GM12878 (cell line): Measurements from ENCODE around the gene ANKRD53. TPM values are rescaled to one million over a fixed set of nuclear protein-coding genes. Genes with fewer than 3 reads are reported as not detected.

Source experiments
- ATAC-seq: fragments of 200-7000 bp; cut with Tn5 transposase; 3 replicates; pipeline ENCODE4 v1.9.1; 2020; ENCODE audit warnings: mild to moderate bottlenecking, moderate library complexity
- BruUV-seq: library from RNA; stranded (reverse); fragments of 400-500 nt; replicated peaks from 2 replicates; lab custom pipeline; 2021; lab: Mats Ljungman, UMichigan
- CTCF ChIA-PET: fragments of 300-600 bp; sonication (Branson Sonifier 250); formaldehyde crosslinking; extraction: SDS; loops from one replicate; lab custom pipeline; 2021; ENCODE audit warnings: inconsistent platforms; lab: Yijun Ruan, JAX
- POLR2A ChIA-PET: fragments of 350-600 bp; formaldehyde crosslinking; extraction: SDS; loops from one replicate; lab custom pipeline; 2021; ENCODE audit warnings: inconsistent platforms; lab: Charles Lee
- RAD21 ChIA-PET: fragments of 300-600 bp; sonication (Branson Sonifier 250); formaldehyde crosslinking; loops from one replicate; lab custom pipeline; 2023; ENCODE audit warnings: antibody characterized with exemption; ENCODE audit not compliant: unreplicated experiment; lab: Charles Lee
- SMC1A ChIA-PET: fragments of 300-600 bp; sonication (Branson Sonifier 250); formaldehyde crosslinking; loops from one replicate; lab custom pipeline; 2023; ENCODE audit not compliant: unreplicated experiment, uncharacterized antibody; lab: Charles Lee
- DNase-seq: peaks from one replicate; pipeline ENCODE4 v3.0.0-alpha.2; 2011; ENCODE audit warnings: low read depth, low spot score
- FAIRE-seq: peaks from 3 replicates; lab custom pipeline; 2011; peaks lifted over from hg19 to GRCh38; lab: Jason Lieb, UNC
- H2AFZ ChIP-seq: 2 replicates; pipeline ENCODE4 v1.6.0; 2011; ENCODE audit warnings: low read depth, low read length, control low read depth; ENCODE audit not compliant: control insufficient read depth
- H3K27ac ChIP-seq: 2 replicates; pipeline ENCODE4 v1.5.1; 2011; ENCODE audit warnings: control low read depth; ENCODE audit not compliant: control insufficient read depth, insufficient read depth
- H3K27me3 ChIP-seq, 2 experiments: replicated peaks in 1 of 2; 2 replicates each; pipeline versions ENCODE4 v1.6.0 to v1.6.1; 2011; ENCODE audit warnings: low read length in 1 of 2; ENCODE audit not compliant: control insufficient read depth in 2 of 2, insufficient read depth in 2 of 2
- H3K36me3 ChIP-seq, 2 experiments: 2 replicates each; pipeline ENCODE4 v1.5.1; 2011; ENCODE audit warnings: low read length in 1 of 2; ENCODE audit not compliant: control insufficient read depth in 2 of 2, insufficient read depth in 2 of 2
- H3K4me1 ChIP-seq: 2 replicates; pipeline ENCODE4 v1.6.1; 2011; ENCODE audit warnings: mild to moderate bottlenecking, low read length, moderate library complexity, mixed read lengths; ENCODE audit not compliant: control insufficient read depth, insufficient read depth
- H3K4me2 ChIP-seq: 2 replicates; pipeline ENCODE4 v1.6.0; 2011; ENCODE audit warnings: control low read depth; ENCODE audit not compliant: control insufficient read depth, insufficient read depth
- H3K4me3 ChIP-seq: fragments of 200-600 bp; sonication (generic); 2 replicates; pipeline ENCODE4 v1.5.1; 2016
- H3K79me2 ChIP-seq: 2 replicates; pipeline ENCODE4 v1.6.0; 2011; ENCODE audit warnings: low read length; ENCODE audit not compliant: control insufficient read depth, insufficient read depth
- H3K9ac ChIP-seq: 2 replicates; pipeline ENCODE4 v1.8.0; 2011; ENCODE audit warnings: low read length, control low read depth, mixed read lengths; ENCODE audit not compliant: control insufficient read depth, insufficient read depth
- H3K9me3 ChIP-seq: replicated peaks from 3 replicates; pipeline ENCODE4 v1.5.1; 2011; ENCODE audit warnings: mild to moderate bottlenecking, low read length; ENCODE audit not compliant: control insufficient read depth, insufficient read depth
- H4K20me1 ChIP-seq: 2 replicates; pipeline ENCODE4 v1.6.0; 2011; ENCODE audit not compliant: control insufficient read depth, insufficient read depth
- FOXM1 ChIP-seq: IDR thresholded peaks from 2 replicates; pipeline ENCODE4 v1.6.1; 2012; ENCODE audit warnings: low read depth, mild to moderate bottlenecking, inconsistent platforms, low read length, moderate library complexity
- JUND ChIP-seq: IDR thresholded peaks from 2 replicates; pipeline ENCODE4 v1.6.1; 2012; ENCODE audit warnings: low read depth, mild to moderate bottlenecking, low read length, improper control_type of control experiment, moderate library complexity
- PML ChIP-seq: IDR thresholded peaks from 2 replicates; pipeline ENCODE4 v1.6.1; 2012; ENCODE audit warnings: low read length, inconsistent platforms
- SMC3 ChIP-seq: IDR thresholded peaks from 2 replicates; pipeline ENCODE4 v1.6.1; 2011; ENCODE audit warnings: low read length, improper control_type of control experiment, borderline replicate concordance
- SPI1 ChIP-seq: IDR thresholded peaks from 2 replicates; pipeline ENCODE4 v1.6.1; 2011; ENCODE audit warnings: low read depth, mild to moderate bottlenecking, low read length, moderate library complexity, borderline replicate concordance; ENCODE audit not compliant: insufficient read depth
- STAT1 ChIP-seq: fragments of 450-650 bp; conservative IDR thresholded peaks from 2 replicates; pipeline ENCODE4 v1.6.1; 2014; ENCODE audit warnings: antibody characterized with exemption, mild to moderate bottlenecking
- SUZ12 ChIP-seq: fragments of 200-600 bp; sonication (generic); IDR thresholded peaks from one replicate; pipeline ENCODE4 v1.6.1; 2018; ENCODE audit warnings: antibody characterized with exemption, mild to moderate bottlenecking; ENCODE audit not compliant: unreplicated experiment
- WGBS: methylation state at CpG from one replicate; pipeline ENCODE4 v1.1.6; 2016; ENCODE audit warnings: low lambda C conversion rate; ENCODE audit not compliant: insufficient replicate concordance, insufficient coverage; ENCODE audit errors: missing lambda C conversion rate; 5-methylcytosine and 5-hydroxymethylcytosine counted together
- in situ Hi-C: fragments of 300-500 bp; cut with MboI; formaldehyde crosslinking; loops from 9 replicates; pipeline ENCODE4 v1.14.3; 2018; ENCODE audit warnings: mixed read lengths
- intact Hi-C: fragments of 100-400 bp; cut with micrococcal nuclease; formaldehyde crosslinking; loops from one replicate; pipeline ENCODE4 v1.14.2; 2022; ENCODE audit not compliant: unreplicated experiment
- polyA plus RNA-seq, 11 experiments: library from polyadenylated mRNA; depleted of rRNA in 4 of 11; unstranded in 6 of 11; stranded (reverse) in 5 of 11; fragments of >200 nt; fragmentation: Nextera tagmentation in 4 of 11; fragmentation: Illumina TruSeq in 1 of 11; extraction: Ambion mirVana in 4 of 11; extraction: Trizol in 1 of 11; gene quantifications; 1 replicate in 1 of 11; 2 replicates in 10 of 11; pipeline versions ENCODE4 v1.2.1 to v1.2.3, GENCODE V29; 2011 to 2016; ENCODE audit warnings: inconsistent platforms in 2 of 11, missing spikeins in 2 of 11, low read depth in 1 of 11
- total RNA-seq, 4 experiments: library from RNA; depleted of rRNA in 3 of 4; stranded (reverse); fragments of >200 nt in 3 of 4; fragmentation: Illumina TruSeq in 1 of 4; extraction: Trizol in 1 of 4; gene quantifications; 2 replicates each; pipeline versions ENCODE4 v1.2.1 to v1.2.3, GENCODE V29; 2013 to 2021
- TF ChIP-seq, protein P1 (sequence below): fragments of 150-350 bp; IDR thresholded peaks from 2 replicates; pipeline ENCODE4 v1.6.1; 2016; ENCODE audit warnings: low read depth, low read length
- TF ChIP-seq, protein P2 (sequence below): IDR thresholded peaks from 2 replicates; pipeline ENCODE4 v1.6.1; 2011; ENCODE audit warnings: mild to moderate bottlenecking, low read depth, low read length, moderate library complexity; ENCODE audit not compliant: insufficient replicate concordance

ANKRD53 gene
- total and polyA plus RNA-seq, 10 of the 15 experiments (the other 5 are each of a cell fraction or from before 2014, with no cell fraction given), result 0.04 TPM; not detected in 8

DNA sequence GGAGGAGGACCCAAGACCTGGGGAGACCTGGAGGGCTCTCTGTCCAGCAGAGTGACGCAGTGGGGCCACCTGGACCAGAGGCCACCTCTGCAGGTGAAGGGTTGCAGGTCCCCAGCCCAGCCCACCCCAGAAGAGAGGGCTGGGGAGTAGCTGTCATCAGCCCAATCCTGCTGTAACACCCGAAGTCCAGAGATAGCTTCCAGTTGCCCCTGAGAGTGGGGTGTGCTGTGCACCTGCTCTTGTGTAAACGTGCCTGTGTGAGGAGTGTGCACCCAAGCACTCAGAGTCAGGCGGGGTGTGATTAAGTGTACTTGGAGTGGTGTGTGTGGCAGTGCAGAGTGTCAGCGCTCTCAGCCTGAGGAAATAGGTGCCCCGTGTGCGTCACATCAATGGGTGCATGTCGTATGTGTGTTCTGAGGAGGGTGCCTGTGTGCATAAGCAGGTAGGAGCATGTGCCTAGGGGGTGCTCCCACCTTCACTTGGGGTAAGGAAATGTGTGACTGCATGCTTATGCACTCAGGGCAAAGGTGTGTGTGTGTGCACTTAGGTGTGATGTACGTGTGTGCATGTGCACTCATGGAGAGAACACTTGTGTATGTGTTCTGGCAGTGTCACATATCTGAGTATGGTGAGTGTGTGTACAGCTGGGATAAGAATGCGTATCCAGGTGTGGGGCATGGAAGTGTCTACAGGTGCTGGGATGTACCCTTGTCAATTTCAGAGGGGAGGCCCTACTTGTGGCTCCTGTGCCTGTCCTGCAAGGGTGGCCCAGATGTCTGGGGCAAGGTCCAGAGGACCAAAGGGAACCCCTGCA, 42.1 kb upstream of the ANKRD53 start:
- no peak for FAIRE-seq

More for the DNA sequence above, 42.1 kb upstream of the ANKRD53 start:
- WGBS, result 28% methylated on average over 10 of the region's 10 CpGs
- no peak overlapping the region for H3K4me2 ChIP-seq
- ATAC-seq (no peak), DNase-seq (no peak)
- ChIA-PET CTCF (interaction anchor here (3.4 kb wide), 1 partner anchor 12 kb away, joined by 12 read pairs; no protein-coding TSS in a partner anchor), RAD21 (no interaction called here), POLR2A (no interaction called here)
- no peak overlapping the region for H2AFZ ChIP-seq
- H3K36me3 ChIP-seq, result no peaks in the 10 kb centered on the region
- in situ Hi-C loops, result no loop called here
- no peaks in the 10 kb centered on the region for H4K20me1 ChIP-seq
- no peak overlapping the region for H3K4me3 ChIP-seq
- BruUV-seq, result no TSS peak
- H3K9ac ChIP-seq, result no peak overlapping the region
- no peaks in the 10 kb centered on the region for H3K79me2 ChIP-seq
- TF ChIP-seq PML, result no peak
- TF ChIP-seq STAT1, result no peak
- no peak for TF ChIP-seq SUZ12
- no peak for TF ChIP-seq SMC3
- TF ChIP-seq, protein P1, sequence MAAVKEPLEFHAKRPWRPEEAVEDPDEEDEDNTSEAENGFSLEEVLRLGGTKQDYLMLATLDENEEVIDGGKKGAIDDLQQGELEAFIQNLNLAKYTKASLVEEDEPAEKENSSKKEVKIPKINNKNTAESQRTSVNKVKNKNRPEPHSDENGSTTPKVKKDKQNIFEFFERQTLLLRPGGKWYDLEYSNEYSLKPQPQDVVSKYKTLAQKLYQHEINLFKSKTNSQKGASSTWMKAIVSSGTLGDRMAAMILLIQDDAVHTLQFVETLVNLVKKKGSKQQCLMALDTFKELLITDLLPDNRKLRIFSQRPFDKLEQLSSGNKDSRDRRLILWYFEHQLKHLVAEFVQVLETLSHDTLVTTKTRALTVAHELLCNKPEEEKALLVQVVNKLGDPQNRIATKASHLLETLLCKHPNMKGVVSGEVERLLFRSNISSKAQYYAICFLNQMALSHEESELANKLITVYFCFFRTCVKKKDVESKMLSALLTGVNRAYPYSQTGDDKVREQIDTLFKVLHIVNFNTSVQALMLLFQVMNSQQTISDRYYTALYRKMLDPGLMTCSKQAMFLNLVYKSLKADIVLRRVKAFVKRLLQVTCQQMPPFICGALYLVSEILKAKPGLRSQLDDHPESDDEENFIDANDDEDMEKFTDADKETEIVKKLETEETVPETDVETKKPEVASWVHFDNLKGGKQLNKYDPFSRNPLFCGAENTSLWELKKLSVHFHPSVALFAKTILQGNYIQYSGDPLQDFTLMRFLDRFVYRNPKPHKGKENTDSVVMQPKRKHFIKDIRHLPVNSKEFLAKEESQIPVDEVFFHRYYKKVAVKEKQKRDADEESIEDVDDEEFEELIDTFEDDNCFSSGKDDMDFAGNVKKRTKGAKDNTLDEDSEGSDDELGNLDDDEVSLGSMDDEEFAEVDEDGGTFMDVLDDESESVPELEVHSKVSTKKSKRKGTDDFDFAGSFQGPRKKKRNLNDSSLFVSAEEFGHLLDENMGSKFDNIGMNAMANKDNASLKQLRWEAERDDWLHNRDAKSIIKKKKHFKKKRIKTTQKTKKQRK, result no peak
- no peak for TF ChIP-seq SPI1
- no peak for TF ChIP-seq FOXM1
- TF ChIP-seq, protein P2, sequence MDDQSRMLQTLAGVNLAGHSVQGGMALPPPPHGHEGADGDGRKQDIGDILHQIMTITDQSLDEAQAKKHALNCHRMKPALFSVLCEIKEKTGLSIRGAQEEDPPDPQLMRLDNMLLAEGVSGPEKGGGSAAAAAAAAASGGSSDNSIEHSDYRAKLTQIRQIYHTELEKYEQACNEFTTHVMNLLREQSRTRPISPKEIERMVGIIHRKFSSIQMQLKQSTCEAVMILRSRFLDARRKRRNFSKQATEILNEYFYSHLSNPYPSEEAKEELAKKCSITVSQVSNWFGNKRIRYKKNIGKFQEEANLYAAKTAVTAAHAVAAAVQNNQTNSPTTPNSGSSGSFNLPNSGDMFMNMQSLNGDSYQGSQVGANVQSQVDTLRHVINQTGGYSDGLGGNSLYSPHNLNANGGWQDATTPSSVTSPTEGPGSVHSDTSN, result no peak
- TF ChIP-seq JUND, result no peak
- TF ChIP-seq, all 136 proteins: peak for 0
- no peaks in the 10 kb centered on the region for H3K4me1 ChIP-seq
- no peak overlapping the region for H3K27ac ChIP-seq
- no peaks in the 10 kb centered on the region for H3K9me3 ChIP-seq
- intact Hi-C loops, result no loop called here
- peaks cover 0 to 5% of the 10 kb centered on the region in 2 experiments; a peak in 3 of 4 replicates for H3K27me3 ChIP-seq
- SMC1A ChIA-PET, result no interaction called here
